ENCODE measurements around the gene MOB3A.

Gene MOB3A

DNA sequence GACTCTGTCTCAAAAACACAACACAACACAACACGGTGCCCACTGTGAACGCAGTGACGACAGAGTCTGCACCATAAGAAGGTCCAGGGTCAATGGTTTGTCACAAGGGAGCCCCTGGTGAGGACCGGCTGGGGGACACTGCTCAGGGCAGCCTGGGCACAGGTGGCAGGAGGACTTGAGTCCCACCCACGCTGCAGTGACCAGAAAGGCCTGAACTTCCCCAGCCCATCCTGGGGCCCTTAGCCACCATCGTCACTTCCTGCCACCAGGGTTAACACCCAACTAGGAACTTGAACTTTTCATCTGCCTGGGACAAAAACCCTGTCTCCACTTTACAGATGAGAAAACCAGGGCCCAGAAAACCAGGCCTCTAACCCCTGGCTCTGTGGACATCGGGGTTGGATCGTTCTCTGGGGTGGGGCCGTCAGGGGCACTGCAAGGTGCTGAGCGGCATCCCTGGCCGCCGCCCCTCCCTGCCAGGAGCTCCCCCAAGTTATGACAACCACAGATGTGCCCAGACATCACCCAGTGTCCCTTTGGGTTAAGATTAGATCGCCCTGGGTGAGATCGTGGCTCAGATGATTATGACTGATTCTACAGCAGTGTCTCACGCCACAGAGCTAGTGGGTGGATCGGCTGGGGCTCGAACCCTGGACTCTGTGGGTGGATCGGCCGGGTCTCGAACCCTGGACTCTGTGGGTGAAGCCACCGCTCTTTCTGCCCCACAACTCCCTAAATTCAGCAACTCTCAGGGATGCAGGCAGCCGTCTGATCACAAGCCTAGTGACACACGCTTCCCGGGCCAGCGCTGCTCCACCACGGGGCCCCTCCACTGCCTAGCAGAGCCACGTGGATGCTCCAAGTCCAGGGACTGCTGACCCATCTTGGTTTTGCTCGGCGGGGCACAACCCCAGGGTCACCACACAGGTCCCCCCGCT lies 14.0 kb downstream of the MOB3A start:
- DNase-seq (ENCODE audit: low spot score) = peak; percentile 23

DNA sequence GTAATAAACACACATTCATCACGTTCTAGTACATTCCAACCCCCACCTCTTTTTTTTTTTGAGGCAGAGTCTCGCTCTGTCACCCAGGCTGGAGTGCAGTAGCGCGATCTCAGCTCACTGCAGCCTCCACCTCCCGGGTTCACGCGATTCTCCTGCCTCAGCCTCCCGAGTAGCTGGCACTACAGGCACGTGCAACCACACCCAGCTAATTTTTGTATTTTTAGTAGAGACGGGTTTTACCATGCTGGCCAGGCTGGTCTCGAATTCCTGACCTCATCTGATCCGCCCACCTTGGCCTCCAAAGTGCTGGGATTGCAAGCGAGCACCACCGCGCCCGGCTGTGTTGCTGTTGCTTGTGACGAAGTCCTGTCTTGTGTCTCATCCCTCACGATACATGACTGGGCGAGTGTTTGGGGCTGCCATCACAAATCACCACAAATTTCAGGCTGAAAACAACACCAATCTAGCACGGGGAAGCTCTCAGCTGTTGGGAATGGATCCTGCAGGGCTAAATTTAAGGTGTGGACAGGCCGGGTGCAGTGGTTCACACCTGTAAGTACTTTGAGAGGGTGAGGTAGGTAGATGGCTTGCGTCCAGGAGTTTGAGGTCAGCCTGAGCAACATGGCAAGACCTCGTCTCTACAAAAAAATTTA lies 15.7 kb downstream of the MOB3A start:
- DNase-seq (ENCODE audit: low spot score) = no peak

DNA sequence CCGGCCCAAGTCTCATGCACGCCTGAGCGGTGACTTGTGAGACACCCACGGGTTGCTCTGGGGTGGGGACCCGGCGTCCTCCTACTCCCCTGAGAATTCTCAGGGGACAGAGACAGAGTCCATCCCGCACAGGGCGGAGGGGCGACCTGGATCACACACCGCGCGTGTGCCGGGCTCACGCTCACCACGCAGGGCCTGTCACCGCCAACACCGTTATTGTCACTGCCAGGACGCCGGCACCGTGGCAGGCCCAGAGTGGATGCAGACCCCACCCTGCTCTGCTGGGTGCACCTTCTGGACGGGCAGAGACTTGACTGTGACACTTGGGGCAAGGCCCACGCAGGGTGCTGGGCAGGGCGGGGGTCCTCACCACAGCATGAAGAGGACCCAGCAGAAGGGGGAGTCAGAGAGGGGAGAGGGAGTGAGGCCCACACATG lies 16.2 kb downstream of the MOB3A start:
- DNase-seq (ENCODE audit: low spot score) = no peak

DNA sequence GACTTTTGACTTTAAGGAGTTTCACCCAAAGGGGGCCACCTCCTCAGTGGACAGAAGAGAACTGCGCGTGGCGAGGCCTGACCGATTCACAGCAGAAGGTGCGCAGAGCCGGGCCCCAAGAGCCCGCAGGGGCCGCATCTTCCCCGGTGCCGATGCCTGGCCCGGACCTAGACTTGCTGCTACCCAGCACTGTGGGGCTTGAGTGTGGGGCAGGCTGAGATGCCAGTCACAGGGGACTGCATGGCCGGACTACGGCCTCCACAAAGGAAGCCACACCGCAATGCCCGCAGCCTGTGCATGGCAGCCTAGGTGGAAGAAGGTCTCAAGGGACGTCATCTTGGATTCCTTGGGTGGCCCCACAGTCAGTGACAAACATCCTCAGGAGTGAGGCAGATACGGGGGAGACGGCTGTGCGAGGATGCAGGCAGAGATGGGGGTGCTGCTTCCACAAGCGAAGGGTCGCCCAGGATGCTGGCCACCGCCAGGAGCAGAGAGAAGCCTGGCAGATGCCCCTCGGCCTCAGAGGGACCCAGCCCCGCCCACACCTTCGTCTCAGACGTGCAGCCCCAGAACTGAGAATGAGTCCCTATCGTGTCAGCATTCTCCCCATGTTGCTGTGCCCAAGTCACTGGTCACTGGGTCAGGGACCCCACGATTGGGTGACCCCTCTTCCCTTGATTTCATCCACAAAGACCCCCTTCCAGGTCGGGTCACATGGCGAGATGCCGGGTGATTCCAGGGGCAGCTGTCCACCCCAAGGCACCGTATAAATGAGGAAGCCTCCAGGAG lies 16.9 kb downstream of the MOB3A start:
- no peak for DNase-seq (ENCODE audit: low spot score)

DNA sequence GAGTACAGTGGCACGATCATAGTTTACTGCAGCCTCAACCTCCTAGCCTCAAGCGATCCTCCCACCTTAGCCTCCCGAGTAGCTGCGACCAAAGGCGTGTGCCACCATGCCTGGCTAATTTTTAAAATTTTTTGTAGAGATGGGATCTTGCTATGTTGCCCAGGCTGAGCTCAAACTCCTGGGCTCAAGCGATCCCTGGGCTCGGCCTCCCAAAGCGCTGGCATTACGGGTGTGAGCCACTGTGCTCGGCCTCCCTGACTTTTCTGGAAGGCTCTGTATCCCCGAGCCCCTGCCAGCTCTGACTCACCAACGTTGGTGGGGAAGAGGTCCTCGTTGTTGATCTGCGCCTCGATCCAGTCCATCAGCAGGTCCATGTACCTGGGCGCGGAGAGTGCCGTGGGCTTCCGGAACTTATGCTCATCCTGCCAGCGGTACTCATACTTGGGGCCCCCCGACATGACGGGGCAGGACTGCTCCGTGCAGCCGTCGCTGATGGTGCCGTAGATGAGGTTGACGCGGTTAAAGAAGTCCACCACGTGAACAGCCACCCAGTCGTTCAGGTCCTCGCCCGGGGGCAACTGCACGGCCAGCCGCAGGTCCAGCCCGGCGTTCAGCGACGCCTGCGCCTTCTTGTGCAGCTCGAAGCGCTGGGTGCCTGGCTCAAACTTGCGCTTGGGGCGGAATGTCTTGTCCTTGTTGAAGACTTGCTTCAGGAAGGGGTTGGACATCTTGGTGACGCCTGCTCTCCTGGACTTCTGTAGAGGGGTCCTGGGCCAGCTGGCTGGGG lies 18.1 kb downstream of the MOB3A start:
- no peak for DNase-seq (ENCODE audit: low spot score)

DNA sequence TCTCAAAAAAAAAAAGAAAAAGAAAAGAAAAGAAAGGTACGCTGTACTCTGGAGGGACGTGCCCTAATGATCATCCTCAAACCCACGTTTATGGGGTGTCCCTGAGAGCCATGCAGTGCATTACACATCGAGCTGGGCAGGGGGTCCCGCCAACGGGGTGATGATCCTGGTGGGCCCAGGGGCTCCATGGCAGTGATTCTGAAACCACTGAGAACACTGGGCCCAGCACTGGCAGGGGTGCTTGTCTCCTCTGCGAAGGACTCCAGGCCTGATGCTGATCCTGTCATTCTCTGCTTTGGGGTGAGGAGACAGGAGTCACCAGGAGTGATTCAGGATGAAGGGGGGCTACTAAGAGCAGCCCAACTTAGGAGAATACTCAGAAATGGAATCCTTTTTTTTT lies 18.7 kb downstream of the MOB3A start:
- no peak for DNase-seq (ENCODE audit: low spot score)

DNA sequence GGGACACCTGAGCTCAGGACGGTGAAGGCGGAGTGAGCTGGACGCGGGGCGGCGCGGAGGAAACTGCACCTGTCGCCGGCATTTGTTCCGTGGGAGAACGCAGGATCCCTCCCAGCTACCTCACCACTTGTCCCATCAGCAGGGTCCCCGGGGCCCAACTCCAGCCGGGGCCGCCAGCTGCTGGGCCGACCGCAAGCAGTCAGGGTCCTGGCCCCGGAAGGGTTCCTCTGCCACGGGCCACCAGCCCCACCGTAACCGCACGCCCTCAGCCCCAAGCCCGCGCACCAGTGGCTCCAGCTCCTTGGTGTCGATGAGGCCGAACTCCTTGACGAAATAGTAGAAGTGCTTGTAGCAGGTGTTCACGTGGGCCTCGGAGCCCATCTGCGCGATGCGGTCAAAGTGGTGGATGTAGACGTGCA lies 19.6 kb downstream of the MOB3A start:
- DNase-seq (ENCODE audit: low spot score) = no peak

DNA sequence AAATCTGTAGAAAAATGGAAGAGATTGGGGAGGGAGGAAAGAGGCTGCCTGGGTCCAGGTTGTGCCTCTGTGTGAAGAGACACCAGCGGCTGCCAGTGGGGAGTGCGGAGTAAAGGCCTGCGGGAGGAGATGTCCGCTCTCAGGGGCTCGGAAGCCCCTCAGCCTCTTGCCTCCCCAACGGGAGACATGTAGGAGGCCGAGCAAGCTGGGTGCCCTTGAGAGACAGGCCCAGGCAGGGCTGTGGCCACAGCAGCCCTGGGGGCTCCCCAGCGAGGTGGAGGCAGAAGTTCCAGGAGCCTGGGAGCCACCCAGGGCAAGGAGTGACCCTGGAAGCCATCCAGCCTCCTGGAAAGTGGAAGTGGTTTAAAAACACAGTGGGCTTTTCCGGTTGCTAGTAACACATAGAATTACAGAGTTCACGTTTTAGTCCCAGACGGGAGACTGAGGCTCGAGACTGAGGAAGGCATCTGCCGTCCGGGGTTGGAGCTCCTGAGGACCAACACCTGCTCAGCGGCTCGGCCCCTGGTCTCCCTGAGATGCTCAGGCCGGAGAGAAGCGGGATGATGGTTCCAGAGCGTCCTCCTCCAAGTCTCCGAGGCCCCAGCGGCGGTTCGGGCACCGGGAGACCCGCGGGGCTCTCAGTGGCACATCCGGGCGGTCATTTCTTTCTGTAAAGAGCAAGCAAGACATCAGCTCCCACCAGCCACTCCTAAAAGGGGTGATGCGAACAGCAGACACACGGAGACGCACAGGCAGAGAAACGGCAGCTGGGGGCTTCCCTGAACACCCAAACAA lies 23.2 kb downstream of the MOB3A start:
- DNase-seq (ENCODE audit: low spot score) = no peak

DNA sequence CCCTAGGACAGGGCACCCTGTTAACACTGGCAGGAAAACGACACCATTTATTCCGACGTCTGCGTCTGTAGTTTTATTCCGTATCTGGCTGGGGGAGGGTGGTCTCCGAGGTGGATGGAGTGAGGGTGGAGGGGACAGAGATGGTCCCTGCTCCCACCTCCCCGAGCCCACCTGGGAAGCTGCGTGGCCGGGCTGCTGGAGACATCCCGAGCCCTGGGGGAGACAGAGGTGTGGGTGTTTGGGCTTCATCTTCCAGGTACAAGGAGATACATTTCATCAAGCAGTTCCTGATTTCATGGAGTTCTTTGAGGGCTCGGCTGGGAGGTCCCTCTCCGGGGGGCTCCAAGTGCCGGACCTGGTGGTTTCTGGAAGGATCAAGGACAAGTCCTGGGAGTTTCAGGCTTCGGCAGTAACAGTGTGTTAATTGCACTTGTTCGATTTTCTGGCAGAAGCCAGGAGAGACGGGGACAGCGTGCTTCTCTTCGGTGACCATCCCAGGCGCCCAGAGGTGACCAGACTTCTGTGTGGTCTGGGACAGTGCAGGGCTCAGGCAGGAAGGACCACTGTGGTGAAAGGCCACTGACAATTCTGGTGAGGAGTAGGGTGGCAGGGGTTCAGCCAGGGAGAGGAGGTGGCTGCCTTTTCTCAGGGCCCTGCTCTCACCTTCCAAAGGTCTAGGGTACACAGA lies 25.0 kb downstream of the MOB3A start:
- no peak for DNase-seq (ENCODE audit: low spot score)

DNA sequence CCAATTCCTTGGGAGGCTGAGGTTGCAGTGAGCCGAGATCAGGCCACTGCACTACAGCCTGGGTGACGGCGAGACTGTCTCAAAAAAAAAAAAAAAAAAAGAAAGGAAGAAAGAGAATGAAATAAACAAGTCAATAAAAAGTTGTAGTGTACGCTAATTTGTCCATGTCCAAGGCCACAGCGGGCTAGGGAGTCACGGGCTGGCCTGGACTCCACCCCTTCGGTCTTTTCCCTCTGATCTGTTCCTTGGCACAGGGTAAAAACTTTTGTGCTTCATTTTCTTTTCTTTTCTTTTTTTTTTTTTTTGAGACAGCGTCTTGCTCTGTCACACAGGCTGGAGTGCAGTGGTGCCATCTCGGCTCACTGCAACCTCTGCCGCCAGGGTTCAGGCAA lies 25.7 kb downstream of the MOB3A start:
- no peak for DNase-seq (ENCODE audit: low spot score)

DNA sequence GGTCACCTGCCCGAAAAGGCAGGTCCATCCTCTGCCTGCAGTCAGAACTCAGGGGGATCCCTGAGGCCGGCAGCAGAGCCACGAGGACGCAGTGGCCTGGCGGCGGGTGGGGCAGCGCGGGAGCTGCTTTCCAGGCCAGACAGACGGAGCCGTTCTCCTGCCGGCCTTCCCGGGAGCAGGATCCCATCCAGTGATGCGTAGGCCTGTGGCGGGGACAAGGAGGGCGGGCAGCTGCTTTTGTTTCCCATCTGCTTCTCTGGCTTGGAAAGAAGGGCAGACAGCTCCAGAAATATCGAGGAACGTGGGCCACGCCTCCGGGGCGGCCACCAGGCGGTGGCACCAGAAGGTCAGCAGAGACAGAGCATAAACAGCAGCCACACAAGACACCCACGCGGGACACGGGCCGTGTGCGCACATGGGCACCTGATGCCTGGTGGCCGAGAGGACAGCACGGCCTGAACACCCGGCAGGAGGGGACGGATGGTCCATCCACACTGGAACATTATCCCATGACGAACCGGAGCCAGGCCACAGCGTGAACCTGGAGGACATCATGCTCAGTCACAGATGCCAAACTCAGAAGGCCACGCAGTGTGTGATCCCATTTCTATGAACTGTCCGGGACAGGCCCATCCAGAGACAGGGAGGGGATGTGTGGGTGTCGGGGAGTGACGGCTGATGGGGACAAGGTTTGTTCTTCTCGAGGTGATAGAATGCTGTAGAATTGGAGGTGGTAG lies 31.2 kb downstream of the MOB3A start:
- no peak for DNase-seq (ENCODE audit: low spot score)

DNA sequence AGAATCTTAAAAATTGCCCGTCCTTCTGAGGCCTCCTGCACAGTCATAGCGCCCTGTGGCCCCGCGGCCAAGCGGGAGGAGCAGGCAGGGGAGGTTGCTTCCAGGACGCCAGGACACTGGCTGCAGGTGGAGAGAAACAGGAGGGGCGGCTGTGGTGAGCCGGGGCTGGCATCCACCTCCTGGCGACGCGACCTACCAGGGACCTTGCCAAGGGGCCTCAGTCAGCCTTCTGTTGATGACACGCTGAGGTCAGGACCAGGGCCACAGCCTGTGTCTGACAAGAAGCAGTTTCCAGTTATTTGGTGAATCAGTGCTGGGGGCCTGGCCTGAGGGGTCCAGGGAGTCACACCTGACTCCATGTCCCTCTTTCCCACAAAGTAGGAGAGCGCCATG lies 31.7 kb downstream of the MOB3A start:
- no peak for DNase-seq (ENCODE audit: low spot score)

DNA sequence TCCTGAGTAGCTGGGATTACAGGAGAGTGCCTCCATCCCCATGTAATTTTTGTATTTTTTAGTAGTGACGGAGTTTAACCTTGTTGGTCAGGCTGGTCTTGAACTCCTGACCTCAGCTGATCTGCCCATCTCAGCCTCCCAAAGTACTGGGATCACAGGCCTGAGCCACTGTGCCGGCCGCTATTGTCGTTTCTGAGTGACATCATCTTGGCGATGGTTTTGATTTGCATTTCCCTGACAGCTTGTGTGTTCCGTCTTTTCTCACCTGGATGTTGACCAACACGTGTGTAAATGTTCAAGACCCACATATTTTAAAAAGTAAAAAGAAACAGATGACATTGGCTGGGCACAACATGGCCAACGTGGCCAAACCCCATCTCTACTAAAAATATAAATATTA lies 32.3 kb downstream of the MOB3A start:
- DNase-seq (ENCODE audit: low spot score) = no peak

DNA sequence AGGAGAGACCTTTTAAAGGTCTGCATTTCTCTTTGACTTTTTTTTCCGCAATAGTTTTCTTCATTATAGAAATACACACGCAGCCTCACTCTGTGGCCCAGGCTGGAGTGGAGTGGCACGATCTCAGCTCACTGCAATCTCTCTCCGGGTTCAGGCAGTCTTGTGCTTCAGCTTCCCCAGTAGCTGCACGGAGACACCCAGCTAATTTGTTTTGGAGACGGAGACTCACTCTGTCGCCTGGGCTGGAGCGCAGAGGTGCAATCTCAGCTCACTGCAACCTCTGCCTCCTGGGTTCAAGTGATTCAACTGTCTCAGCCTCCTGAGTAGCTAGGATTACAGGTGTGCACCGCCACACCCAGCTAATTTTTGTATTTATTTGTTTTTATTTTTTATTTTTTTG lies 33.4 kb downstream of the MOB3A start:
- DNase-seq (ENCODE audit: low spot score) = no peak

DNA sequence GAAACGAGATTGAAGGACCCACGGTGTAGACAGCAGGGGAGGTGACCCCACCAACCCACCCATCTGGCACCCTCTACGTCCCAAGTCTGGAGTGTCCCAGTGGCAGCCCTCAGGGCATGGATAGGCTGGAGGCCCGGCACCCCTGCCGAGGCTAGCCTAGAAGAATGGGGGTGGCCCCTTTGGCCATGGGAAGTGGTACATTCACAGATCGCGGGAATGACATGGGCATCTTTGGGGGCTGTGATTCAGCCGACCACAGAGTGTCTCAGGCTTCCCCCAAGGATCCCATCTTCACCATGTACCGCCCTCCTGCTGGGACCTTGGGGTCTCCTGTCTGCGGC lies 33.8 kb downstream of the MOB3A start:
- no peak for DNase-seq (ENCODE audit: low spot score)

DNA sequence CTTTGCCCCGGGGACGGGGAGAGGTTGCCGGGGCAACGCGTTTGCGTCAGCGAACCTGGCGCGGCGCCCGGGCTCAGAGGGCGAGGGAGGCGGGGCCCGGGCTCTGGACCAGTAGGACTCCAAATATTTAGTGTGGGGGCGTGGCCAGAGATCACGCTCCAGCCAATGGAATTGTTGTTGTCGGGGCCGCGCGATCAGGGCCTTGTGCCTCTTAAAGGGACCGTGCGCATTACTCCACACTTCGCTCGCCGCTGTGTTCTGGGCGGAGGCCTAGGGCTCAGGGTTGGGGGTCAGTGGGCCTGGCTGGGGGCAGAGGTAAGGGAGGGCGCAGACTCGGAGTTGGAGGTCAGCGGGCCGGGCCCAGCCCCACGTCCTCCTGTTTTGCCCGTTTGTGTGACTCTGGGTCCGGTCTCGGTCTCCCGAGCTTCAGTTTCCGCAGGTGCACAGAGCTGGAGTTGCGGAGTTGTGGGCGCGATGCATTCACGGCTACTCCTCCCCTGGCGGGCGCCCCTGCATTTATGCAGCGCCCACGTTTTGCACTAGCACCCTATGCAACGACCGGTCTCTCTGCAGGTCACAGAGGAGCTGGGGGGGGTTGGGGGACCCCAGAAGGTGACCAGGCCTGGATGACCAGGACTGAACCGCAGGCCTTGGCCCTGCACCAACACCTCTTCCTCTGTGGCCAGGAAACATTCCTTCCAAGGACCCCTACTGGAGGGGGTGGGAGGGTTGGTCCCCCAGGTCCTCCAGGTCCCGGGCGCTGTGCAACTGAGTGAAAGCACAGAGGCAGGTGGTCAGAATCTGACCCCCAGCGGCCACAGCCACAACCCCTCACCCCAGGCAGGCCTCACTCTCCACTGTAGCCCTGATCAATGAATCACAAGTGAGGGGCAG lies 34.4 kb downstream of the MOB3A start:
- DNase-seq (ENCODE audit: low spot score) = peak; percentile 97

DNA sequence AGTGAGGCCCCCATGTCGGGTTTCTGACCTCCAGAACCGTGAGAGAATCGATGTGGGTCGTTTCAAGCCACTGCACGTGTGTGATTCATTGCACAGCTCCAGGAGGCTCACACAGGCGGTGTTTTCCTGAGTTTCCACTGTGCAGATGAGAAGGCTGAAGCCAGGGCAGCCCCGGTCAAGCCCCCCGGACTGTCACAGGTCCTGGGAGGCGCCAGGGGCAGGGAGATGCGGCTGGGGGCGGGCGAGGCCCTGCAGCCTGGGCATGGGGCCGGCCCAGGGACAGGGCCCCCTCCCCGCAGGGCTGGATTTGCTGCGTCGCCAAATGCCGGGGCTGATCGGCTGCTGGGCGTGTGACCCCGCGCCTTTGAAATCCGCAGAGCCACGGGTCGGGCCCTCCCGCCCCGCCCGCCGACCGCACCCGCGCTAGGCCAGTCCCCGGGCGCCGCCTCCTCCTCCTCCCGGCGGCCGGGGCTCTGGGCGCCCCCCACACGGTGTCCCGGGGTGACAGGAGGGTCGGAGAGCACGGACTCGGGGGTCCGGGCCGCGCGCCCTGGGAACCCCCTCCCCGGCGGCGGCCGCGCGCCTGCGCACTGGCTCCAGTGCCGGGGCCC lies 35.1 kb downstream of the MOB3A start:
- DNase-seq (ENCODE audit: low spot score) = no peak

DNA sequence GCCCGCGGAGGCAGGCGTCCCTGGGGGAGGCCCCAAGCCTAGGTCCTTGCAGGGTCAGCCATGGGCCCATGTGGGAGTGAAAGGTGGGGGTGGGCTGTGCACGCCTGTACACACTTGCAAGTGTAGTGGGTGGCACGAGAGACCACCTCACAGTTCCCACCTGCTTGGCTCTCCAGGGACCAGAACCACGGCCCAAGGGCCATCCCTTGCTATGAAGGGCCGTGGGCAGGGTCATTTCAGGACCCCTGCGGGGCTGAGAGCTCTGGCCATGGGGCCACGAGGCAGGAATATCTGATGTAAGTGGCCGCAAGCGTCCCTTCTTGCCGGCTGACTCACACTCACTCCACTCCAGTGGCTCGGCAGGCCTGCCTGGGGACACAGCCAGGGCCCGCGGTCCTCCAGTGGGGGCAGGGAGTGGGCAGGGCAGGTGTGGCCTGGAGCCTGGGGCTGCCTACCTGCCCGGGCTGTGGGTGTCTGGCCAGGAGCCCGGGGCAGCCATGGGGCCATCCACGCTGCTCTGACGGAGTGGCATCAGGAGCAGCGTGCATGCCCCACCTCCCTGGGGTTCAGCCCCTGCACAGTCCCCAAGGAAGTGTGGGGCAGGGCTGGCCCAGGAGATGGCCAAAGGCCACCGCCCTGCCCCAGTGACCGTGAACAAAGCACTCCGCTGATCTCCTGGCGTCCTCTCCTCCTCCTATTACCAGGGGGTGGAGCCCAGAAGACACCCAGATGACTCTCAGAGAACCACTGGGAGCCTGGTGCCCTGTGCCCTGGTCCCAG lies 36.5 kb downstream of the MOB3A start:
- no peak for DNase-seq (ENCODE audit: low spot score)

All from germinal center (tissue), 1 donor.